ENCODE results near the gene CTDNEP1. TPM values are rescaled to one million over a fixed set of nuclear protein-coding genes. Genes with fewer than 3 reads are reported as not detected.

The CTDNEP1 gene
- total RNA-seq, 1 donor: 31.8 TPM

GRCh38 chr17:7292194-7292593 is 40.7 kb upstream of the CTDNEP1 start:
- Histone ChIP-seq H3K4me1 (ENCODE audit: insufficient read depth, low read length) (peaks cover 3% of the 10 kb centered on the region), H2AFZ (ENCODE audit: low read length) (no peak overlapping the region), H3K4me2 (ENCODE audit: insufficient read depth, low read length) (no peak overlapping the region), H3K4me3 (ENCODE audit: insufficient read depth, low read length) (no peak overlapping the region), H3K27ac (ENCODE audit: low read depth, low read length) (no peak overlapping the region), H3K27me3 (ENCODE audit: insufficient read depth, low read length) (peaks cover 57% of the 10 kb centered on the region), H3K9me3 (ENCODE audit: low read depth, low read length) (no peaks in the 10 kb centered on the region), H3K79me2 (ENCODE audit: insufficient read depth, low read length) (no peaks in the 10 kb centered on the region), H4K20me1 (ENCODE audit: insufficient read depth, low read length) (peaks cover 3% of the 10 kb centered on the region), H3K36me3 (ENCODE audit: insufficient read depth, low read length) (no peaks in the 10 kb centered on the region)
- TF ChIP-seq, protein P1, sequence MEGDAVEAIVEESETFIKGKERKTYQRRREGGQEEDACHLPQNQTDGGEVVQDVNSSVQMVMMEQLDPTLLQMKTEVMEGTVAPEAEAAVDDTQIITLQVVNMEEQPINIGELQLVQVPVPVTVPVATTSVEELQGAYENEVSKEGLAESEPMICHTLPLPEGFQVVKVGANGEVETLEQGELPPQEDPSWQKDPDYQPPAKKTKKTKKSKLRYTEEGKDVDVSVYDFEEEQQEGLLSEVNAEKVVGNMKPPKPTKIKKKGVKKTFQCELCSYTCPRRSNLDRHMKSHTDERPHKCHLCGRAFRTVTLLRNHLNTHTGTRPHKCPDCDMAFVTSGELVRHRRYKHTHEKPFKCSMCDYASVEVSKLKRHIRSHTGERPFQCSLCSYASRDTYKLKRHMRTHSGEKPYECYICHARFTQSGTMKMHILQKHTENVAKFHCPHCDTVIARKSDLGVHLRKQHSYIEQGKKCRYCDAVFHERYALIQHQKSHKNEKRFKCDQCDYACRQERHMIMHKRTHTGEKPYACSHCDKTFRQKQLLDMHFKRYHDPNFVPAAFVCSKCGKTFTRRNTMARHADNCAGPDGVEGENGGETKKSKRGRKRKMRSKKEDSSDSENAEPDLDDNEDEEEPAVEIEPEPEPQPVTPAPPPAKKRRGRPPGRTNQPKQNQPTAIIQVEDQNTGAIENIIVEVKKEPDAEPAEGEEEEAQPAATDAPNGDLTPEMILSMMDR (IDR thresholded peaks at IDR 0.05; ENCODE audit: extremely low read depth, low read depth, low read length): no peak
- peak; percentile 82 for DNase-seq (ENCODE audit: insufficient read length, low spot score, missing footprints)

DNA sequence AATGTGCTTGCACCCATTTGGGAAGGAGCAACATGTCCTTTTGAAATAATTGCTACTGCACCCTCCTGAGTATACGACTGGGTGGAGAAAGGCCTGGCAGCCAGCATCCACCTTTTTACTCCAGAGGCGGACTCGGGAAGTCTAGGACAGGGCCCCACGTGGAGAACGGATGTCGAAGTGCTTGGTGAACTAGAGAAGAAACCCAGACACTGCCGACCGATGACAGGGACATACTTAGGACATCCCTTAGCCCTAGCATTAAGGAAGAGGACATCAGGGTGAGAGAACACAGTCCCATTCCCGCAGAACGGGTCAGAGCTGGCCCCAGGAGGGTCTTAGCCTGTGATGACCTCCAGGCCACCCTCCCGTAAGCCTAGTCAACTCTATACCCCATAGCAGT is 39.2 kb upstream of the CTDNEP1 start:
- TF ChIP-seq, protein P1 (IDR thresholded peaks at IDR 0.05; ENCODE audit: extremely low read depth, low read depth, low read length): no peak
- H3K27me3 ChIP-seq (ENCODE audit: insufficient read depth, low read length): peaks cover 57% of the 10 kb centered on the region

GRCh38 chr17:7290166-7290565 is 38.6 kb upstream of the CTDNEP1 start:
- H3K9me3 ChIP-seq (ENCODE audit: low read depth, low read length): no peaks in the 10 kb centered on the region
- no peaks in the 10 kb centered on the region for H4K20me1 ChIP-seq (ENCODE audit: insufficient read depth, low read length)
- no peaks in the 10 kb centered on the region for H3K36me3 ChIP-seq (ENCODE audit: insufficient read depth, low read length)
- H3K27ac ChIP-seq (ENCODE audit: low read depth, low read length): no peak overlapping the region
- TF ChIP-seq, protein P1 (IDR thresholded peaks at IDR 0.05; ENCODE audit: extremely low read depth, low read depth, low read length): no peak
- no peaks in the 10 kb centered on the region for H3K4me1 ChIP-seq (ENCODE audit: insufficient read depth, low read length)
- H2AFZ ChIP-seq (ENCODE audit: low read length): no peak overlapping the region
- H3K4me2 ChIP-seq (ENCODE audit: insufficient read depth, low read length): no peak overlapping the region
- H3K4me3 ChIP-seq (ENCODE audit: insufficient read depth, low read length): no peak overlapping the region
- peak; percentile 29 for DNase-seq (ENCODE audit: insufficient read length, low spot score, missing footprints)
- H3K79me2 ChIP-seq (ENCODE audit: insufficient read depth, low read length): no peaks in the 10 kb centered on the region
- H3K27me3 ChIP-seq (ENCODE audit: insufficient read depth, low read length): peaks cover 59% of the 10 kb centered on the region

More for the DNA sequence above, 39.2 kb upstream of the CTDNEP1 start:
- peak; percentile 66 for DNase-seq (ENCODE audit: insufficient read length, low spot score, missing footprints)
- no peaks in the 10 kb centered on the region for H3K36me3 ChIP-seq (ENCODE audit: insufficient read depth, low read length)
- H3K27ac ChIP-seq (ENCODE audit: low read depth, low read length): no peak overlapping the region
- no peaks in the 10 kb centered on the region for H3K79me2 ChIP-seq (ENCODE audit: insufficient read depth, low read length)
- H3K4me3 ChIP-seq (ENCODE audit: insufficient read depth, low read length): no peak overlapping the region
- no peaks in the 10 kb centered on the region for H3K4me1 ChIP-seq (ENCODE audit: insufficient read depth, low read length)
- H3K4me2 ChIP-seq (ENCODE audit: insufficient read depth, low read length): no peak overlapping the region
- no peaks in the 10 kb centered on the region for H3K9me3 ChIP-seq (ENCODE audit: low read depth, low read length)
- H2AFZ ChIP-seq (ENCODE audit: low read length): no peak overlapping the region
- H4K20me1 ChIP-seq (ENCODE audit: insufficient read depth, low read length): peaks cover 2% of the 10 kb centered on the region

DNA sequence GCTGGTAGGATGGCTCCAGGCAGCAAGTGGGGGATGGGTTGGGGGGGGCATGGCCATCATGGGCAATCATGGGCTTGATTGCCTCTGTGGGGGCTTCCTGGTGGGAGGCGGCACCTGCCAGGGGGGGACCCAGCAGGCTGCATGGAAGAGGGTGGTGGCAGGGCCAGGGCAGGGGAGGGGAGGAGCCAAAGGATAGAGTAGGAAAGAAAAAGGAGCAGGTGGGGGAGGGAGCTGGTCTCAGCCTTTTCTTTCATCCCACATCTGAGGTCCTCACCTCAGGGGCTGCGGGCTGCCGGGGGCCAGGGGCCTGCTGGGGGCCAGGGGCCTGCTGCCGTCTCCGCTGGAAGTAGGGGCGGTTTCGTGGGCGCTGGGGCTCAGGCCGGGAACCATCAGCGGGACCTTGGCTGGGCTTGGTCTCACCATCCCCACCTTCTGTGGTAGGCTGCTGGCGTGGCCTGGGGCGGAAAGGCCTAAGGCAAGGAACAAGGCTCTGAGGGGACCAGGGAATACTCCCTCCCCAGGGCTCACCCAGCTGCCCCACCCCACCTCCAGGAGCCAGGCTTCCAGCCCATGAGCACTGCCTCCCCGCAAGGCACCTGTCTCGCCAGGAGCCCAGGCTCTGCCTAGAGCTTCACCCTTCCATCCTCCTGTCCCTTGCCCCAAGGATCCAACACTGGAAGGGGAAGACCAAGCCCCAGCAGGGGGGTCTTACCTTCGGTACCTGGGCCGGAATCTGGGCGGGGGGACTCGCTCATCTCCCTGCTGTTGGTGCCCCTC is 37.9 kb upstream of the CTDNEP1 start:
- Histone ChIP-seq H3K27ac (ENCODE audit: low read depth, low read length) (no peak overlapping the region), H3K27me3 (ENCODE audit: insufficient read depth, low read length) (peaks cover 57% of the 10 kb centered on the region)

More for the DNA sequence above, 37.9 kb upstream of the CTDNEP1 start:
- TF ChIP-seq, protein P1 (IDR thresholded peaks at IDR 0.05; ENCODE audit: extremely low read depth, low read depth, low read length): no peak
- no peaks in the 10 kb centered on the region for H3K4me1 ChIP-seq (ENCODE audit: insufficient read depth, low read length)
- no peak overlapping the region for H3K4me3 ChIP-seq (ENCODE audit: insufficient read depth, low read length)
- no peaks in the 10 kb centered on the region for H3K9me3 ChIP-seq (ENCODE audit: low read depth, low read length)
- H3K36me3 ChIP-seq (ENCODE audit: insufficient read depth, low read length): no peaks in the 10 kb centered on the region
- H4K20me1 ChIP-seq (ENCODE audit: insufficient read depth, low read length): no peaks in the 10 kb centered on the region
- H3K4me2 ChIP-seq (ENCODE audit: insufficient read depth, low read length): no peak overlapping the region
- peak; percentile 77 for DNase-seq (ENCODE audit: insufficient read length, low spot score, missing footprints)
- no peak overlapping the region for H2AFZ ChIP-seq (ENCODE audit: low read length)
- H3K79me2 ChIP-seq (ENCODE audit: insufficient read depth, low read length): no peaks in the 10 kb centered on the region

Measured in osteoblast (primary cell).